HG03066 (cell line): Measurements from ENCODE around the gene OBP2B.
"Not testable (repeated sequence)": the region's sequence is repeated elsewhere in the genome, so short reads cannot be mapped to it uniquely, and the experiment has no call there.

Experiments used
- ATAC-seq: cut with Tn5 transposase; IDR thresholded peaks from one replicate; pipeline ENCODE4 v1.9.1; 2021; ENCODE audit warnings: low read depth; ENCODE audit not compliant: unreplicated experiment

The OBP2B gene

DNA sequence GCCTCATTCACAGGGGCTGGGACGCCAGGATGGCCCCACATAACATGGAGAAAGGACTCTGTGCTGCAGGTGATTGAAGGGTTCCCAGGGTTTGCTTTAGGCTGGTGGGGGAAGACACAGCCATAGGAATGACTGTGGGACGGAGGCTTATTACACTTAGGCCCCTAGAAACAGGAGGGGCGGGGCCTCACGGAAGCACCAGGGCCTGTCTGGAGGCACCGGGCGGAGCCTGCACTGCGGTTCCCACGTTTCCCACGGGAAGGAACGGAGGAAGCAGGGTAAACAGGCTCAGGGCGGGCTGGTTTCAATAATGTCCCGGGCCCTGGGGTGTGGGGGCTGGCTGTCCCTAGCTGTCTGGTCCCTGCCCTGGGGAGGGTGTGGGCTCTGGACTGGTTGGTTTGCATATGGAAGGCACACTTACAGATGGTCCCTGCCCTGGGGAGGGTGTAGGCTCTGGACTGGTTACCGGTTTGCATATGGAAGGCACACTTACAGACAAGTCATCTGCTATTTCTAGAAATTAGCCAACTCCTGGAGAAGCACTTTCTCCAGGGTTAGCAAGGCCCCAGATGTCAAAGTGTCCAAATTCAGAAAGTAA is 14.2 kb upstream of the OBP2B start:
- ATAC-seq, result not testable (repeated sequence)

DNA sequence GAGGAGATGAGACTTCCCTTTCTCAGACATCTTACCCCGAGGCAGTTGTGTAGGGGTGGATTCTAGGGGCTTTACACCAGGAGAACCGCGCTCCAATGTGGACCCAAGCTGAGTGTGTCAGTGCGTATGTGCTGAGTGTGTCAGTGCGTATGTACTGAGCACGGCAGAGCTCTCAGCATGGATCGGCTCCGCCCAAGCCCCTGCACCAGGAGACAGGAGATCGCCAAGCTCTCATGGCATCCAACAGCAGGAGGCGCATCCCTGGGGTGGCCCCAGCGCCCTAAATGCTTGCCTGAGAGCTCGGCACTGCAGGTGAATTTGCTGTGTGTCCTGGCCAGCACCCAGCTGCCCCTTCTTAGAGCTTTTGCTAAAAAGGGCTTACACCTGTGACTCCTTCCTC is 12.9 kb upstream of the OBP2B start:
- not testable (repeated sequence) for ATAC-seq

DNA sequence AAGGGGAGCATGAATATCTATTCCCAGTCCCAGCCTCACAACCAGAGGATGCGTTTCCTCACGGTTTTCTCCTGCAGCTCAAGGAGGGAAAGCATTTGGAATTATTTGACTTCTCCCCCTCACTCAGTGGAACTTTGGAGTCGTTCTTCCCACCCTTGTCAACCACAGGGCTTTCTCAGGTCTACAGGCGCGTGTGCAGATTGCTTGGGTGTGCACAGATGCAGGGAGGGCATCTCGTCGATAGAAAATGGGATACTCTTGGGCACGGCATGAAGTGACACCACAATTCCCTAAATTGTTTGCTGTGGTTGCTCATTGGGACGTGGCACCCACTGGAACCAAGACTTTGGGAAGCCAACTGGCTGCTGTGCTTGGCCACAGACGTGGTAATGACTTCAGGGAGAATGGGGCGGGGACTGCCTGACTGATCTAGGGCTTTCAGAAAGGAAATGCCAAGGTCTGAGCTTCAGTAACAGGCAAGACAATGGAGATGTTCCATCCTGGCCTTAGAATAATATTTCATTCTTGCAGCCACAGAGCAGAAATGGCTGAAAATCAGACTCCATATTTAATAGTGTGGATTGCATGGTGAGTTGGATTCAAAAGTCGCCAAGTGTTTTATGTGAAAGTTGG is 12.2 kb upstream of the OBP2B start:
- ATAC-seq, result no peak

DNA sequence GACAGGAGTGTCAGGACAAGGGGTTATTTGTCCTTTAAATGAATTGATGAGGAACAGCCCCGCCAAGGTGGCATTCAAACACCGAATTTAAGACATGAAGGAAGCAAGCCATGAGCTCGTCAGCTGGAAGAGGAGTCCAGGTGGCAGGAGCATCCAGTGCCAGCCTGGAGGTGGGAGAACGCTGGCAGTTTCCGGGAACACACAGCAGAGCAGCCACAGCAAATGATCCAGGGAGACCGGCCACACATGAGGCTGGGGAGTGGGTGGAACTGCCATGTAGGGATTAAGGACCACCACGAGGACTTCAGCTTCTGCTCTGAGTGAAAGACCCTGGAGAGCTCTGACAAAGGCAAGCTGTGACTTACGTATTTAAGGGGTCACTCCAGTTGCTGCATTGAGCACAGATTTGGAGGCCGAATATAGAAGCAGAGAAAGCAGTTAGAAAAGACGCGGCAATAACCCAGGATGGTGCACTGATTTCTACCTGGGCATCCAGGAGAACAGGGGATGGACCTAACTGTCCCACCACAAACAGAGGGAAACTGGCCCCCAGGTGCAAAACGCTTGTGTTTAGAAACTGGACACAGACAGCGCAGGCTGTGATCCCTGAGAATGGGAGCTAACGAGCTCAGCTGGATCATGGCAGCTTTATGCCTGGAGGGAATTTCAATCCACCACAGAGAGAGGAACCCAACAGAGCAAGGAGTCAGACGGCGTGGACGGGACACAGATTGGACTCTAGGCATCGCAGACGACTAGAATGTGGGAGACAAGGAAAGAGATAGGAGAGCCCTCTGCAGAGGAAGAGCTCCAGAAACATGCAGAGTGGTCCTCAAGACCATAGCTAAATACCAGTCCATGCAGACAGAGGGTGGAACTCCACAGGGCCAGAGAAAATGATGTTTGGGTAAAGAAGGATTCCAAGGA is 9.3 kb upstream of the OBP2B start:
- ATAC-seq, result not testable (repeated sequence)

DNA sequence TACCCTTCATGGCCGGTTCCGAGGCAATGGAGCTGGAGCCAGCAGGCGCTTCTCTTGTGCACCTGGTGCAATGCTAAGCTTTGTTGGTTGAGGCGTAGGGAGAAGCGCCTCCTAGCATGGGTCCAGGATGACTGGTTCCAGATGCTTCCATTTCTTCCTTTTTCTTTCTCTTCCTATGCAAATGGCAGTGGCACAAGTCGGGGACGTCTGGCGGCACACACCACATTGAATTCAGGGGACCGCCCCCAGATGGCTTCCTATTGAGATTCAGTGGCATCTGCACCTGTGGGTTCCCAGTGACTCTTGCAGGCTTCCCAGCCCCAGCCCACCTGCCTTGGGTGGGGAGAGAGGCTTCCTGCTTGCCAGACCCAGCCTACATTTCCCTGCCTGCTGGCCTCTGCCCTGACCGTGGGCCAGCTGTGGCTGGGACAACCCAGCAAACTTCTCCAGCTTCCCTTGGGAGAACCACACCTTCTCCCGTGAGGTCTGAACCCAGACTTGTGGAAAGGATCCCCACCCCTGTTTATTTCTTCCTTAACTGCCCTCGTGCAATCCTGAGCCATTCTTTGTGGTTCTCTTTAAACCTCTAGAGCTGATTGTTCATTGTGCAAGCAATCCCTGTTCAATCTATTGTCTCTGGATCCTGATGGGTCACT is 8.4 kb upstream of the OBP2B start:
- ATAC-seq, result not testable (repeated sequence)

DNA sequence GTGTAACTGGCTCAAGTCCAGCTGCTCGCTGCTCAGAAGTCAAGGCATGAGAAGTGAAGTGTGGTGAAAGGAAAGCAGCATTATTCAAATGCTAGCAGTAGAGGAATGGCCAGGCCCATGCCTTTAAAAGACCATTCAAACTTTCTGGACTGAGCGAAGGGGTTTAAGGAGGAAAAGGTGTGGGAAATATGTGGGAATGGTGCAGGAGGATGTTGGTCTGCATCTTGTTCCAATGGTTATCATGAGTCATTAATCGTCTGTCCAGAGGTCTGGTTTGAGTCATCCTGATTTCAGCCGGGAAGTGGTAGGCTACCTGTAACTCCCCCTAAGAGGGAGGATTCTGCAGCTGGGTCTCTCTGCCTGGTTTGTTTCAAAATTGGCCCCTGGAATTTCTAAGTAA is 5.2 kb upstream of the OBP2B start:
- ATAC-seq, result not testable (repeated sequence)

DNA sequence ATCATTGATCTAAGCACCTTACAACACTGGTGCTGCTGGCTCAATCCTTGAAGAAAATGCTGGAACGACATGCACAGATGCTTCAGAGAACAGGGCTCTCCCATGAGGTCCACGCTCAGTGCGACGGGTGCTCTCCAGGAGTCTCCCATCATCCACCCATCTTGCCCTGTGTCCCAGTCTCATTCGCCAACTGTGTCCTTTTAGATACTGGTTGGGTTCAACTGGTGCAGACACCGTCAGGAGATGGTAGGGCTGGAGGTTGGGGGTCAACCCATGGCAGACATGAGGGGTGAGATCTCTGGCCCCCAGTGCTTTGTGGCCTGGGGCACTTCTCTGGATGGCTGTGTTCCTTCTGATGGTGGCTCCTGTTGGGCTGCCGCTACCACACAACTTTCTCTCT is 1.6 kb upstream of the OBP2B start:
- ATAC-seq, result no peak

DNA sequence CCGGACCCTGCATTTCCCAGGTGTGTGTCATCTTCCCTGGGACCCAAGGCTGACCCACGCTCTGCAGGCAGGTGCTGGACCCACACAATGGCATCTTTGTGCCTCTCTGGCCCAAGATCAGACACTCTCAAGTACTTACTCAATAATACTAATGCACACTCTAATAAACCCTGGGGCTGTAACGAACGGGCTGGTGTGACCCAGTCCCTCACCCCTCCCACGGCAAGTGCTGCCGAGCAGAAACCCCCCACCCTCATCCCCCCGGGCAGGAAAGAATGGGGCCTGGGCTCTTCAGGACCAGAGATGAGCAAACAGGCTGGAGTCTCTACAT is 1.1 kb upstream of the OBP2B start:
- no peak for ATAC-seq

DNA sequence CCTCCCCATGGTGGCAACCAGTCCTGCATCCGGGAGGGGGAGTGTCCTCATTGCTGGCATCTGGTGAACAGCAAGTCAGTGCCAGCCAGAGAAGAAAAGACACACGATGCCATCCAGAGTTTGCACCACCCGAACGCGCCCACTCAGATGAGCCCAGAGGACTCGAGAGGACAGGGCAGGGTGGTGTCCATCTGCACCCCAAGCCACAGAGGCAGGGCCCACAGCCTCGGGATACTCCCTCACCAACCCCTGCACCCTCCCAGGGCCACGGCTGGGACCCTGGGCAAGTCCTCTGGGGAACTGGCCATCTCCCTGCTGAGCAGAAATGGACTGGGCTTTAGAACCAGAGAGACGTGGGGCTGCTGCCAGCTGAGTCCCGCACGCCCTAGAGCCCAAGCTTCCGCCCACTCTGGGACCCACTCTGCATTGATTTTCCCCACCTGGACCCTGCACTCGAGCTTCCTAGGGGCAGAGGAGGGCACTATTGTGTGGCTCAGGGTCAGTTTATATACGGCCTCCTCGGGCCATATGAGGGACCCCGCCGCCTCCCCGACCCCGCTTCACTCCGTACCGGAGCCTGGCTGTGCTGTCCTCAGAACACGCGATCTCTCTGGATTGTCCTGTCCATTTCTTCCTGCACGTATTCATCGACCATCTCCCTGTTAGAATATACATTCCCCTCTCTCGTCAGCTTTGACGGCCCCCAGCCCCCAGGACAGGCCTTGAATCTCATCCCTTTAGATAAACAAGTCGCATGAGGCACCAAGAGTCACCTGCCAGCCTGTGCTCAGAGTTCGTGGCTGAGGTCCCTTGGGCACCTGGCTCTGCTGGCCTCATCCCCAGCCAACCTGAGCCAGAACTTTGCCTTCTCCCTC is 514 bp upstream of the OBP2B start:
- not testable (repeated sequence) for ATAC-seq

DNA sequence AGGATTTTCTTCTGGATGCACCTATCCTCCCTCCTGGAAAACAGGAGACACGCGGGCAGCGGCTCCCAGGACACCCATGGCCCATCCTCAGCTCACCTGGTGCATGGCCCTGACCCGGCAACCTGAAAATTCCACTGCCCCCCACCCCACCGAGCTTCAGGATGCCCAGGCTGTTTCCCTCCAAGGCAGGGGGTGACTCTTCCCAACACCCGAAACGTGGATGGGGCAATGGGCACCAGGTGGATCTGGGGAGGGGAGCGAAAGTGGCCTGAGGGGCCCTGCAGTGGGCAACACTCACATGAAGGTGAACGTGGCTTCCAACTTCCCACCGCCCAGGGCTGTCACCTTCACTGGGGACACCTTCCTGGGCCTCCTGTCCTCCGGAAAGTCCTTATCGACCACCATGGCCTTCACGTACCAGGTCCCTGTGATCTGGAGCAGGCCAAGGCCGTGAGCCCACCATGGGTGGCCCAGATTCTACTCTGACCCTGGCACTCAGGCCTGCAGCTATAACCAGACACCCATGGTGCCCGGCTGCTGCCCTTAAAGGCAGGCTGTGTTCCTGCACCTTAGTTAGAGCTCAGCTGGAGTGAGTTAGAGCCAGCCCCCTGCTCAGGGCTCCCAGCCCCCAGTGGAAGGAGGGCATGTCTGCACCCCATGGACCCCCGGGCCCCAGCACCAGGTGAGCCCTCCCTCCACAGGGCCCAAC is 725 bp downstream of the OBP2B start:
- ATAC-seq, result not testable (repeated sequence)

DNA sequence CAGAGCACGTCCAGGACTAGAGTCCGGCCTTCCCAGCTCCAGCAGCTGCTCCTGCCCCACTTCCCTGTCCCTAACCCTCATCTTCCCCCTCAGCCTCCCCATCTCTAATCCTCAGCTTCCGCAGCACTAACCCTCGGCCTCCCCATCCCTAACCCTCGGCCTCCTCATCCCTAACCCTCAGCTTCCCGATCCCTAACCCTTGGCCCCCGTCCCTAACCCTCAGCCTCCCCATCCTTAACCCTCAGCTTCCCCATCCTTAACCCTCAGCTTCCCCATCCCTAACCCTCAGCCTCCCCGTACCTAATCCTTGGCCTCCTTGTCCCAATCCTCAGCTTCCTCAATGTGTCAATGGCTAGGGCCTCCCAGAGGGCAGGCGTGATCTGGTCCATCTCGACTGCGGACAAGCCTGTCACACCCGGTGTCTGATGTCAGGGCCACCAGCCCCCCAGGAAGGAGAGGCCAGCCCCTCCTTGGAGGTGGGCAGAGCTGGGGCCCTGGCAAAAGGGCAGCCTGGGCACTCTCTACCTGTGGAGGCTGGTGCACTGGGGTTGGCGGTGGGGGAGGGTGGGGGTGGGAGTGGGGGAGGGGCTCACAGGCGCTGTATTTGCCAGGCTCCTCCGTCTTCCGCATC is 1.4 kb downstream of the OBP2B start:
- ATAC-seq, result no peak

DNA sequence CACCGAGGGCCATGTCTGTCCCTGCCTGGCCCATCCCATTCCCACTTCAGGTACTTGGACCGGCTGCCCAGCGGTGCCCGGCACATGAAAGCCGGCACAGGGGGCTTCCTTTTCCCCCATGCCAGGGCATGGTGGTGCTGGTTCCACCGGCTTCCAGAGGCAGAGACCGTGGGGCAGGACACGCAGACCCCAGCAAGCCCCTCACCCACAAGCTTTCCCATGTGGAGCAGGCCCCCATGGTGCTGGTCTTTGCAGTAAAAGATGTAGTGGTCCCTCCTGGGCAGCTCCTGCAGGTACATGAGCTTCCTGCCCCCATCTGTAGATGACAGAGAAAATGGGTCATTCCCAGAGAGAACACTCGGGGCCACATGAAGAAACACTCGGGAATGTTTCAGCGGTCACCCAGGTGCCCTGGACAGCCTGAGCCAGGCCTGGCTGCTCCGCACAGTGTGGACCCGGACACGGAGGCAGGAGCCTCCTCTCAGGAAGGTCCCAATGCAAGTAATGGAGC is 2.0 kb downstream of the OBP2B start:
- no peak for ATAC-seq

DNA sequence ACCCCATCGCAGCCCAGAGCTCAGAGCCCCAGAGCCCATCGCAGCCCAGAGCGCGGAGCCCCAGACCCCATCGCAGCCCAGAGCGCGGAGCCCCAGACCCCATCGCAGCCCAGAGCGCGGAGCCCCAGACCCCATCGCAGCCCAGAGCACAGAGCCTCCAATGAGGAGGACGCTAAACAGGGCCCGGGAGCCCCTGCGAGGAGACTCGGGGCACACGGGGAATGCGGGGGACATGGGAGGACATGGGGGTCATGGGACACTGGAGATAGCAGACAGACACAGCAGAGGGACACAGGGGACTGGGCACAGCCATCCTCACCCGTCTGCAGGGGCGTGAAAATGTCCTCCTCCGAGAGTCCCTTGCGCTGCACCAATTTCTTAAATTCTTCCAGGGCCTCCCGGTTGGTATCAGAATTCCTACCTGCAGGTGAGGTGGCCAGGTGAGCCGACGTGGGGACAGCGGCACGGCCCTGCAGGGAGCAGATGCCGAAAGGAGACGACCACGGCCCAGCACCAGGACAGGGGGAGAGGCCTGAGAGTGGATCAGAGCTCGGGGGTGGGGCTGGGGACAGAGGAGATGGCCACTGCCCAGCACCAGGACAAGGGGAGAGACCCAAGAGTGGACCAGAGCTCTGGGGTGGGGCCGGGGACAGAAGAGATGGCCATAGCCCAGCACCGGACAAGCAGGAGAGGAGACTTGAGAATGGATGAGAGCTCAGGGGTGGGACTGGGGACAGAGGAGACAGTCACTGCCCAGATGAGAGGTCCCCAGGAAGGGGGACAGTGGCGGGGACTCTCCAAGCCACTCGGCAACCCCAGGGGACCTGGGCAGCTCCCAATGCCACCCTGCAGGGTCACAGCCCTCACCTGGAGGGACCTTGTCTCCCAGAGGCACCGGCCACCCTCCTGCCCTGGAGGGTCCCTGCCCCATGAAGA is 2.8 kb downstream of the OBP2B start:
- ATAC-seq, result no peak

DNA sequence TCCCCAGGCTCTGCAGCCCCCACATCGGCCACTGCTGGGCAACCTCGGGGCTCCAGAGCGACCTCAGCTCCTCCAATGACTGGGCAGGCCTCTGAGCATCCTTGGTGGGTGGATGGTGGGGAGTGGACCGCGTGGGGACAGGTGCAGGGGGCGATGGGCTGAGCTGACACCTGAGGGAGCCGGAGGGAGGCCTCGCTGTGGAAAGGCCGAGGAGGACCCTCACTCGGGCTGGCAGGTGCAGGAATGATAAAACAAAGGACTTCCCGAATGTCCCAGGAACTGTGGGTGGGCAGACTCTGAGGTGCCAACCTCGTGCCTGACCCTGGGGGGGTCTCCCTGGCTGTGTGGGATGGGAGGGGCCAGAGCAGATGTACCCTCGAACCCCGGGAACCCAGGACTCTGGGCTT is 3.6 kb downstream of the OBP2B start:
- ATAC-seq, result not testable (repeated sequence)

DNA sequence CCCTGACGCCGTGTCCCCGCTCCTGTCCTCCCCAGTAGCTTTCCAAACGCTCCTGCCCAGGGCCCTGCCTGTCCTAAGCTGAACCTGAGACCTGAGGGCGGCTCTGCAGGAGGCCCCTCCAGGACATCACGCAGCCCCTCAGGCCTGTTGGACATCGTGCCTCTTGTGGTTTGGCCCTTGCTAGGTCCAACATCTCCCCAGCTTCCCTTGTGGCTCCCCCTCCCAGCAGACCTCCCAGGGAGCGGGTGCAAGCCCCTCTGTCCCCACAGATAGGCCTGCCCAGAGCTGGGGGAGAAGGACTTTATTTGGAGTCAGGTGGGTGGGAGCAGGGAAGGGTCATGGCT is 4.1 kb downstream of the OBP2B start:
- no peak for ATAC-seq

DNA sequence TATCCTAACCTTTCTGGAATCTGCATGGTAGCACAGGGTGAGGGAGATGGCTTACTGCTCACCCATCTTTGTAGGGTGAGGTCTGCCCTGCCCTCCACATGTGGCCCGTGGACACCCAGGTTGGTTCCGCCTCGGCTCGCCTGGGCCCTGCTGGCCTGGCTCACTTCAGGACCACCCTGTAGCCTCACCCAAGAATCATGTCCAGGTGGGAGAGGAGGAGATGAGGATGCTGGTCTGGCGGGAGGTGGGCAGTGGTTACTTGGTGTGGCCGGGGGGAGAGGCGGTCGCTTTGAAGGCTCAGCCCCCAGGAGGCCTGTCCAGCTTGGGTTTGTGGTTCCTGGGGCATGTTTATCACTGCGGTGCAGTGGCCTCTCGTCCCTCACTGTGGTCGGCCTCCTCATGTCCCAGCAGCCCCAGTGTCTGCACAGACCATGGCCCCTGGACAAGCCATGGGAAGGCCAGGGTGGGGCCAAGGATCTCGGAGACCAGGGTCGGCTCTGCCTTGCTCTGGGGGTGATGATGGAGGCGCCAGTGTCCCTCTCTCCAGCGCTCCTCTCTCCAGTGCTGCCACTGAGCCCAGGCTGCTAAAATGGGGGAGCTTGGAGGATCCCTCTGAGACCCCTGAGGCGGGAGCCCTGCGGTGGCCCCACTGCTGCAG is 4.6 kb downstream of the OBP2B start:
- ATAC-seq, result no peak

DNA sequence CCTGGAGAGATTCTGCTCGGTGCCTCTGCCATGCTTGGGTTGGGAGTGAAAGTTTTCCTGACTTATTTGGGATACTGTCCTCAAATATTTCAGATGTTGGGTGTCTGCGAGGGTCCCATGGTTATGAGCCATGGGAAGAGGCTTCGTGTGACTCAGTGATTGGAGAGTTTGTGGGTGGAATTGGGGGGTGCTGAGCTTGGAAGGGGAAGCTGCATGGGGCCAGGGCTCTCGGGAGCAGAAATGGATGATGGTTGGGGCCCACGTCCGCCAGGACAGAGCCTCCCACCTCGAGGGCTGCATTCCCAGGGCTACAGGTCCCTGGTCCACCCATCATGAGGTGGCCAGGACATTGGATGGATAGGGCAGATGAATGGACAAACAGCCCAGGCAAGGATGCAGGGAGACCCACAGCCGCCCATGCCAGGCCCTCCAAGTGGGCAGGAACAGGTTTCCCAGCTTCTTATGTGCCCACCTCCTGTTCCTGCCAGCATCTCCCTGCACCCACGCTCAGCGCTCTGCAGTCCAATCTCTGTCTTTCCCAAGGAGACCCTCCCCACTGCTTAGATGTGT is 5.5 kb downstream of the OBP2B start:
- no peak for ATAC-seq
